Activated gamma-delta T cell treated with Interleukin-2 at 50 U/mL for 16 hours (primary cell): ENCODE results near the gene TLK1.
"Not testable (repeated sequence)": the region's sequence is repeated elsewhere in the genome, so short reads cannot be mapped to it uniquely, and the experiment has no call there.

Experiments
- DNase-seq: peaks from one replicate; pipeline ENCODE4 v3.0.0-alpha.2; 2020

Gene TLK1

DNA sequence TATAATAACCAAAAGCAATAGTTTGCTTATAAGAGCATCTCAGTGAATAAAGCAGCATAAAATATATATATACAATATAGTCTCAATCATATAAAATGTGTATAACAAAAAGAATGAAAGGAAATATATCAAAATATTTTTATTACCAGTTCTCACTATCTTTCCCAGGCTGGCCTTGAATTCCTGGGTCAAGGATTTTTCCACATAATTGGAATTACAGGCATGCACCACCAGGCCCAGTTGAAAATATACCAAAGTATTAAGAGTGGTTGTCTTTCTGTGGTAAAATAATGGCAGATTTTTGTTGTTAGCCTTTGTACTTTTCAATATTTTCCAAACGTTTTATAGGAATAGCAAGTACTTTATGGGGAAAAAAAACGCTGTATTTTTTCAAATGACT is 8.6 kb upstream of the TLK1 start:
- DNase-seq = no peak

DNA sequence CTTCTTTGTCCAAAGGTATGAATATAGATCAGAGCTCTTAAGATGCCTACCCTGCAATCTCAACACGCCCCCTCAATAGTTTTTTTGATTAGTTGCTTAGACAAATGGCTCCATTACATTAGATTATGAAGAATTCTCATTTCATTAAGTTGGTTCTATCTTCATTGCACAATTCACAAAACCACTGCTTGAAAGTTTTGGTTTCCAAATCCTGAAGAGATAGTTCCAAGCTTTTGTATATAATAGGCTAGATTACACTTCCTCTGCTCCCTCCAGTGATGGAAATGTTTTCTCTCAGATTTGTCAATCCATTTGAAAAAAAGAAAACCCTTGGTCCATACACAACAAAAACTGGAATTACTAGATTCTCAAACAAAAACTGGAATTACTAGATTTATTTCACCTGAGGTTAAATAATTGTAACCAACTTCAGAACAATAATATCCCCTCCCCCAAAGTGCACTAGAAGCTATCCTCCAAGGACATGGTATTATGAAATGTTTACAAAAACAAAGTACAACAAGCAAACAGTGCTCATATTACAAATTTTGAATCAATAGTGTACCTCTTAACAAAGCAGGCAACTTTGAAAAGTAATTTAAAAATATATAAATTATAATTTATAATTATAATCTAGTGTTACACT is 6.8 kb upstream of the TLK1 start:
- DNase-seq = no peak

DNA sequence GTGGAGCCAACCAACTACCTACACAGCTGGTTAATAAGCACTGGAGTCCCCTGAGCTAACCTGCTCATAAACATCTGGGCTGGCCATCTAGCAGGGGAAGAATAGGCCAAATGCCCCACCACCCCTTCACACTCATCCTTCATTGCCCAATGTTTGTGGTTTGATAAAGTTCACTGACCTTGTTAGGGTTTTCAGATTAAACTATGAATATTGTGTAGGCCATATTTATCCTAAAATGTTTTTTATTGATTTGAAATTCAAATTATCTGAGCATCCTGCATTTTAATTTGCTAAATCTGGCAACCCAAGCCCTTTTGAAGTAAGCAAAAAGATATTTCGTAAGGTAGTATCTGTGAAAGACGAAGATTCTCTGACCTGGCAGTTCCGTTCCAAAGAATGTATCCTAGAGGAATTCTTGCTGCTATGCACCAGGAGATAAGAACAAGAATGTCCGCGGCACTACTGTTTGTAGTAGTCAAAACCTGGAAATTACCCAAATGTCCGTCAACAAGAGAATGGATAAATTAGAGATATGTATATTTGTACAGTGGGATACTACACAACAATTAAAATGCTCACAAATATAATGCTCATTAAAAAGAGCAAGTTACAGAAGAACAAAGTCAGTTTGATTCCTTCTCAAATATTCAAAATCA is 5.8 kb upstream of the TLK1 start:
- DNase-seq = no peak

DNA sequence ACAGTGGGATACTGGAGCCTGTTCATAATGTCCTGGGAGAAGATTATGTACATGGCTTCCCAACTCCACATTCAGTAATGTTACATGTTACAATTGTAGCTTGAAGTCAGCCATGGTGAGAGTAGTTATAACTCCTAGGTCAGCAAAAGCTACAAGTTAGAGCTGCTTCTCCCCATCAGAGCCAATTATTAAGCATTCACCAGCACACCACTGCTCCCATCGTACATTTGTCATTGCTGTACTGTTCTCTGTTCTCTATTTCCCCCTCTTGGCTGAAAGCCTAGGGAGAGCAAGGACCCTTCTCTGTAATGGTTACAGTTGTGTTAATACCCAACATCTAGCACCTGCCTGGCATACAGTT is 5.3 kb upstream of the TLK1 start:
- DNase-seq = no peak

DNA sequence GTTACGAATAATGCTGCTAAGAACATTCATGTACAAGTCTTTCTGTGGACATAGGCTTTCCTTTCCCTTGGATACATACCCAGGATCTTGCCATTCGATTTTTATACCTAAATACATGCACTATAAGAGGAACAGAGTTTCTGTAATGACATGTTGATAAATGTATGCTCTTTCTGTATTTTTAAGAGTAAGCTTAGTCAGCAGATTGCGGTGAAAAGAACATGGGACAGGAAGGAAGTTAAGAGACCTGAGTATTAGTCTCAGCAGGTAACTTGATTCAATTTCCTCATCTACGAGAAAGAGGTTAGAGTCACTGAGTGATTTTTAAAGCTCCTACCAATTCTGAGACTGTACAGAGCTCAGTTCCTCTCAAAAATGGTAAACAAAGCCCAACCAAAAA is 2.6 kb upstream of the TLK1 start:
- no peak for DNase-seq

DNA sequence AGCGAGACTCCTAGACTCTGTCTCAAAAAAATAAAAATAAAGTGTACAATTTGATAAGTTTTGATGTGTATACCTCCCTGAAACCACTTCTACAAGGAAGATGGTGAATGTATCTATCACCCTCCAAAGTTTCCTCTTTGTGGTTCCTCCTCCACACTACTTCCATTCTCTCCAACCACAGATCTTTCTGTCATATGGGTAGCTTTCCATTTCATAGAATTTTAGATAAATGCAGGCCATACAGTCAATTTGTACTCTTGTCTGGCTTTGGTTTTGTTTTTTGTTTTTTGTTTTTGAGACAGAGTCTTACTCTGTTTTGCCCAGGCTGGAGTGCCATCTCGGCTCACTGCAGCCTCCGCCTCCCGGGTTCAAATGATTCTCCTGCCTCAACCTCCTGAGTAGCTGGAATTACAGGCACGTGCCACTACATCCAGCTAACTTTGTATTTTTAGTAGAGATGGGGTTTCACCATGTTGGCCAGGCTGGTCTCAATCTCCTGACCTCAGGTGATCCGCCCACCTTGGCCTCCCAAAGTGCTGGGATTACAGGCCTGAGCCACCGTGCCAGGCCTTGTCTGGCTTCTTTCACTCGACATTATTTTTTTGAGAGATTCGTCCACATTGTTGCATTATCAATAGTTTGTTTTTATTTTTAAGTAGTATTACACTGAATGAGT is 2.0 kb upstream of the TLK1 start:
- DNase-seq = not testable (repeated sequence)

DNA sequence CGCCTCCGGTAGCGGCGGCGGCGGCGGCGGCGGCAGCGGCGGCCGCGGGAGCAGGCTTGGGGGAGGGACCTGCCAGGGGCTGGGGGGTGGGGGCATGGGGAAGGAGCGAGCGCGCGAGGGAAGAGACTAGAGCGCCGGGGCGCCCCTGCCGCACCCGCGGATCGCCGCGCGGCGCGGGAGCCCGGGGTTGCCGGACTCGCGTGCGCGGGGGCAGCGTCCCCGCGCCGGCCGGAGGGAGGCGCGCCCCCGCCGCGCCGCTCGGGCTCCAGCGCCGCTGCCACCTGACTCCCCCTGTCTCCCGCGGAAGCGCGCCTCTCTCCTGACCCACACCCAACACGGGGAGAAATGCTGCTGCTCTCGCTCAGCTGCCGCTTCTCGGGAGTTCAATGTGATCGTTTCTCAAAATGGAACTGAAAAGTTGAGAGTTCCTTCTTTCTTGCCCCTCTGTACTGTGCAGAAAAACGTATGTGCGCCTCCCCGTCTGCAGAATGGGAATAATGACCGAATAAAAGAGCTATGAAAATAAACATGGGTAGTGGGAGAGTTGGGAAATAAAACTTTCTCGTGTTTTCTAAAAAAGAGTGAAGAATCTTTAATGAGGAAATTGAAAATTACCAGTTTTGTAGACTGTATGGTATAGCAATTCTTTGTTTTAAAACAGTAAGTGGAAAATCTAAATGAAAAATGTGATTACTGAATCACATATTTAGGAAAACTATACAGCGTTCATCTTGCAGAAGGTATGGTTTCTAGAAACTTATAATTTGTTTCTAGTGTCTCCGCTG is 455 bp upstream of the TLK1 start:
- DNase-seq = peak; percentile 52

DNA sequence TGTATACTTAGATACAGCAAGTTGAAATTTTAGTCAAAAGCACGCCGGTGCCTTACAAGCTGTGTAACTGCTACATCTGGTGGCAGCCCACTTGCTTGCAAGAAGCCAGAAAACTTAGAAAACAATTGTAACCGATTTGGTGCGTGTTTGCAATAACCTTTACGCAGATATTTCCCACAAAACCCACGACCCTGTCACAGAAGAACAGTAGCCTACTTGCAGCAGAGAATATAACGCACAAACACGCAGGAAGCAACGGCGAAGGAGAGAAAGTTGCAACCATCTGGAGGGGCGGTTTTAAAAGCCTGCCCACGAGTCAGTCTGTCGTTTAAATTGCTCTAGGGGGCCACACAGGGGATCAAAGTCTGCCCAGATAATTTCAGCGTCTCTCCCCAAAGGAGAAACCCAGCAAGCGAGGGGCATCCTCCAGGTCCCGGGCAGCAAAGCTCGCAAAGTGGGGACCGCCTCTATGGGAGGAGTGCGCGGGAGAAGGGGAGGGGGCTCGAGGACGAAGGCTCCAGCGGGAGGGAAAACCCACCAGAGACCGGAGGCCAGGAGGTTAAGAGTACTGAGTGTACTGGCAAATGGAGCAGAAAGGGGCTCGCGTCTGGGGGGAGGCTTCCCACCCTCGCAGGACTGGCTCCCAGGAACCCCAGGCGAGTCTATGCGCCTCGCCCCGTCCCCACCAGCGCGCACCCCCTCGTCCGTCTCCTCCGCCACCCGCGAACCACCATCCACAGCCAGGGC is 1.1 kb downstream of the TLK1 start:
- DNase-seq = peak; percentile 28

DNA sequence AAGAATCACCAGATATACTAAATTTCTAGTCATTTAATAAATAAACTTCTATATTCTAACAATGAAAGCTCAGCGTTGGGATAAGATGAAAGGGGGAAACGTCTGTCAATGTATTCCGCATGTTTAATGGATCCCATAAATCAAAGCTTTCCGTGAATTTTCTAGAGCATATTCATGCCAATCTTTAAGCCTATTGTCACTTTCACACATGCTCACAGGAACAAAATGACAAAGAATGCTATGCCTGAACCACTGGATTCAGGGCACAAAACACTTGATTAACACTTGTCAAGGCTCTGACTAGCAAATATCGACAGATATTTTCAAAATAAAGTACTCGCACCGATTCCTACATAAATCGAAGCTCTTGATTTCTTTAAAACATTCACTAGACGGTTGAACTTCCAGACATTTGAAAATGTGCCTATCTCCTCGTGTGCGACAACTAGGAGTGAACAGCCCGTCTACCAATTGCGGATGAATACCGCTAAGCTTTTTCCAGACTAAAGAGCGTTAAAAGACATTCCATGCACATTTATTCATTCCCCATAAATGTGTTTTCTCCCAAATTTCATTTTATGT is 1.8 kb downstream of the TLK1 start:
- no peak for DNase-seq

DNA sequence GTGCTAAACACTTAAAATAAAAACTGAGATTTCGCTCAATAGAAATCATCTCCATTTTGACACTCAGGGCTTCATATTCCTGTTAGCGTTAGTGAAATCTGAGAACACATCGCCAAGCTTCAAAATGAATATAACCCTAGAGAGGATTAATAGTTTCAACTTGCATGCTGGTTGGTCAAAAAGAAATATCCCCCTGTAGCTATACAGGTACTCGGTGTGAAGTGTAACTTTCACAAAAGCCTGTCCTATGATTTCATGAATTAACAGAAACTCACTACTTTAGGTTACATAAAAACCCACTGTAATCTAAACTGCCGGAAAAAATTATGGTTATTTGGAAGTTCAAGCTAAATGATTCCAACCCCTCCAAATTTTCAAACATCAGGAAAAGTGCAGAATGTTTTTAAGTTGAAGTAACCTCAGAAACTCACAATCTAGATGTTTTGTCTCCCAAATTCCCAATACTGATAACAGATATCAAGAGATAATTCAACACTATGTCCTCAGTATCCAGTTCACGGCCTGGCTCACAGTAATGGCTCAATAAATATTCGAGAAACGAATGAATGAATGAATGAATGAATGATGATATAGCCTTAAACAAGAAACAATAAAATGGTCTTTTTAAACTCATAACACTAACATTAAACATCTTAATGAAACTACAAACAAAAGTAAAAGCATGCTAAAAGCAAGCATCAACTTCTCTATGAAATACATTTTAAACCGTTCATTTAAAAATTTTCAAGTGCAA is 2.5 kb downstream of the TLK1 start:
- DNase-seq = no peak

DNA sequence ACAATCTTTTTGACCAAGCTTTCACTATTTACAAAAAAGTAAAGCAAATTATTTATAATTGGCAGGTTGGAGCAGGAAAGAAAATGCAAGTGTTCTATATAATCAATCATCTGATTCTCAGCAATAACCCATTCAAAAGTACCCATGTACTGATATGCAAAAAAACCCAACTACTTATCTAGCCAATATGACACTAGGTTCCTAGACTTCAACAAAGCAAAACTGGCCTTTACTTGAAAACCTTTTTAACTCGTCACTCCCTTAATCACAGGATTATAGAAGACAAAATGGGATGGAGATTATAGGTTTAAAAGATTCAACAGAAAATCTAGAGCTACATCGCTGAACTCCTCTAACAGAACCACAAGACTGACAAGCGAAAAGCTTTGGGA is 3.6 kb downstream of the TLK1 start:
- no peak for DNase-seq

DNA sequence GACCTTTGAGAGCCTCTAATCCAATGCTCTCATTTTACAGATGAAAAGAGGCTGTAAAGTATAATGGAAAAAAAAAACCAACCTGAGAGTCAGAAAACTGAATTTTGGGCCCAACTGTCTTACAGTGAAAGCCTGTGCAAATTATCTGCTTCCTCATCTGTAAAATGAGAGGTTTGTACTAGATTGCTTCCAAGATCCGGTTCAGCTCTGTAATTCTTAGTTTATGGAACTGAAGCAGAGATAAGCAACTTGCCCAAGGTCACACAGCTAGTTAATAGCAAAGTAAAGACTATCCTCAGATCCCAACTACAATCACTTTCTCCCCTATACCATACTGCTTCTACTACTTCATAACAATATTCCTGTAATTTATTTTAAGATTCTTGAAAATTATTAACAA is 6.3 kb downstream of the TLK1 start:
- no peak for DNase-seq

DNA sequence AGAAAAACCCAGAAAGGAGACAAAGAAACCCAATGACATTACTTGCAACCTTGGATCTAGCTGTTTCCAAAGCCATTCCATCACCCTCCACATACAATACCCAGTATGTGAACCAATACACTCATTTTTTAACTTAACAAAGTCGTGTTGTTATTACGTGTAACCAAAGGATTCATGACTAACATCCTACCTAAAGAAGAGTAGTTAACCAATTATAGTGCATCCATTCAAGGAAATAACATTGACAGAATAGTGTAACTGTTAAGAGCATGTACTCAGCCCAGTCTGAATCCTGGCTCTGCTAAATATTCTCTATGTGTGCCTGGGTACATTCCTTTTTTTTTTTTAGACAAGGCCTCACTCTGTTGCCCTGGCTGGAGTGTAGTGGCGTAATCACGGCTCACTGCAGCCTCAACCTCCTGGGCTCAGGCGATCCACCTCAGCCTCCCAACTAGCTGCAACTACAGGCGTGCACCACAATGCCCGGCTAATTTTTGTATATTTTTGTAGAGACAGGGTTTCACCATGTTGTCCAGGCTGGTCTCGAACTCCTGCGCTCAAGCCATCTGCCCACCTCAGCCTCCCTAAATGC is 9.9 kb downstream of the TLK1 start:
- no peak for DNase-seq

DNA sequence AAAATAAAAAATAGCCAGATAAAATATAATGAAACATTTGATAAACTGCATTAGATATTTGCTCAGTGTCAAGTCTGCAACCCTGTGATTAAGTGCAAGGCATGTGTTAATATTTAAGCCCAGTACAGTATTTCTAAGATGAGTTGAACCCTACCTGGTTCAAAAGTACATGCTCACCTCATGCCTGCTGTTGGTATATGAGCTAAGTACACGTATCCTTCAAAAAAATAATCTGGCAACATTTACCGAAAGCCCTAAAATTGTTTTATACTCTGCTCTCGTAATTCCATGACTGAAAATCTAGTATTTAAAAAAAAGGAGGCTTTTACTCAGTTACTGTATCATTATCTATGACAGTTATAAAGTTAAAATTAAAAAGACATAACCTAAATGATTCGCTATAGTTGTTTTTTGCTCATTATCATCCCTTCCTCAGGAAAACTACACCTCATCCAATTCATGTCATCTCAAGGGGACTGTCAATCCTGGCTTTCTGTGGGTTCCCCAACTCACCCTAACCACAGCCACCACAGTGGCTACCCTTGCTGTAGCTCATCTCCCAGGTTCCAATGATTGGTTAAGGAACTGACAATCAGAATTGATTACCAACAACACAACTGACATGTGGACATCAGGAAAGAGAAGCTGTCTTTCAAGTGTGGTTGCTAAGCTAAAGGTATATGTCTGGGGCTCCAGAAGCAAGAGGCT is 10.6 kb downstream of the TLK1 start:
- DNase-seq = no peak

DNA sequence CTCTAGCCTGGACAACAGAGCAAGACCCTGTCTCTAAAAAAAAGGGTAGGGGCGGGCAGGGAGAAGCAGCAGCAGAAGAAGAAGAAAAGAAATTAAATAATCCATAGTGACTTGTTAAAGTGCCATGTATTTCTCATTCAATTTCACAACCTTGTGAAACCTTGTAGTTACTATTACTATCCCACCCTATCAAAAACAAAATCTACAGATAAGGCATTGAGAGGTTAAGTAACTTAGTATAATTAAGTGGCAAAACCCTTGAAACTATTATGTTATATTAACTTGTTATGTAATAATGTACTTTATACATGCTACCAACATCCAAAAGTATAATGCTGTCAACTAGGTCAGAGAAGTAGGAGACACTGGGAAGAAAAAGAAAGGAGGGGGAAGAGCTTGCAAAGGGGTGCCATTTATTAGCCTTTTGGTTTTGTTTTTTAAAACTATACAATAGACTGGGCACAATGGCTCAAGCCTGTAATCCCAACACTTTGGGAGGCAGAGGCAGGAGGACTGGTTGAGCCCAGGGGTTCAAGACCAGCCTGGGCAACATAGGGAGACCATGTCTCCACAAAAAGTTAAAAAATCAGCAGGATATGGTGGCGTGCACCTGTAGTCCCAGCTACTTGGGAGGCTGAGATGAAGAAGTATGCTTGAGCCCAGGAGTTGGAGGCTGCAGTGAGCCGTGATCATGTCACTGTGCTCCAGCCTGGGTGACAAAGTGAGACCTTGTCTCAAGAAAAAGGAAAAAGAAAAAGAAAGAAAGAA is 11.3 kb downstream of the TLK1 start:
- DNase-seq = no peak

DNA sequence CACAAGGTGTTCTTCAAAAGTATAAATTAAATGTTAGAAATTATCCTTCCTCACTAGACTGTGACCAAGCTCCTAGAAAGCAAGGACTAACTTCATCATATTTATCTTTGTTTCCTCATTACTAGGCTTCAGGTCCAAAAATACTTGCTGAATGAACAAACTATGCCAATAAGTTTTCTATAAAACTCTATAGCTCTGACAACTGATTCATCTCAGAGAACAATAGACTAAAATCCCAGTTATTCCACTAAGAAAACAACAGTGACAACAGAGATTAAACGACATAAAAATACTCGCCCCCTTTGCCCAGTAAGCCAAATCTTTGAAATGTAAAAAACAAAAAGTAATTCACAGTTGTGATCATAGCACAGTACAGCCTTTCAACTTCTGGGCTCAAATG is 13.6 kb downstream of the TLK1 start:
- DNase-seq = no peak

DNA sequence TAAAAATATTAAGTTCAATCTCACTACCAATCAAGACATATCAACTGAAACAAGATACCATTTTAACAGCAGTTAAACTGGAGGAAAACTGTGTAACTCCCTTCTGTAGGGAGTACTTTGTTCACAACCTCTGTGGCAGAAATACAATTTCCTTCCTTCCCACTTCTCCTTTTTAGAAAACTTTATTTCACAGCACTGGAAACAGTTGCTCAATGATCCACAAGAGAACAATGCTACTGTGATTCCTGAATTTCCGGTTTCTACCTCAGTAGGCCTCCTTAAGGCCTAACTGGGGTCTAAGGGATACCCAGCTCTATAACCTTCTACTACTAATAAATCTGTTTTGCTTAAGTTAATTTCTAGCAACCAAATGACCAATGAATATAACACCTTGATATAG is 14.1 kb downstream of the TLK1 start:
- DNase-seq = no peak

DNA sequence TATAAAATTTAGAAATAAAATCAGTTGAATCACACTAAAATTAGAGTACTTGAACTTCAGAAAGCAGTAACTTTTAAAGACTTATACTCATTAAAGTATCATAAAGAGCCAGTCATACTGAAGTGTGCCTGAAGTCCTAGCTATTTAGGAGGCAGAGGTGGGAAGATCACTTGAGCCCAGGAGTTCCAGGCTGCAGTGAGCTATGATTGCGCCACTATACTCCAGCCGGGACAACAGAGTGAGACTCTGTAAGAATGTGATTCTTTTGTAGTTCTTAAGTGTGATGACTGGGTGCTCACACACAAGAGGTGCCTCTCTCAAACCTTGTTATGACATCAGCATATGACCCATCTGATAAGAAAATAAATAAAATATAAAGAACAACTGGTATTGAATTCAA is 14.6 kb downstream of the TLK1 start:
- DNase-seq = no peak

DNA sequence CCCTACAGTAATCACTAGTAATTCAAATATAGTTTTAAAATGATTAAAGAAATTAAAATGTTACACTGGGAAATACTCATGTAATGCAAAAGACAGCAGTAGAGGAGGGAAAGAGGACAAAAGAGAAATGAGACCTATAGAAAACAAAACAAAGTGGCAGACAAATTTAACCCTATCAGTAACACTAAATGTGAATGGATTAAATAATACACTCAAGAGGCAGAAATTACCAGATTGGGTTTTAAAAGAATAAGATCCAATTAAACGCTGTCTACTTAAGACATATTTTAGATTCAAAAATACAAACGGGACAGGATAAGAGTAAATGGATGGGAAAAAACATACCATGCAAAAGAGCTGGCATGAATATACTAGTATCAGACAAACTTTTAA is 17.0 kb downstream of the TLK1 start:
- DNase-seq = no peak

DNA sequence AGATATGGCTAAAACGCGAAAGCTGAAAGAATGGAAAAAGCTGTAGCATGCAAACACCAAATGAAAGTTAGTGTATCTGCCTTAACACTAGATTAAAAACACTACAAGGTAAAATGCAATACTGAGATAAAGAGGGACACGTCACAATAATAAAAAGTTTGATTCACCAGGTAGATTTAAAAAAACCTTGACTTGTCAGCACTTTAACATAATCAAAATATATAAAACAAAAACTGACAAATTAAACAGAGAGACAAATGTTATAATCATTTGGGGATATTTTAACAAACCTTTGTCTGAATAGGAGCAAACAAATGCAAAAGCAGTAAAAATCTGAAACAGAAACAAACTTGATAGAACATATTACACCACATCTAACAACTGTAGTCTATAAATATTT is 18.3 kb downstream of the TLK1 start:
- DNase-seq = no peak
